Loucy (cell line): ENCODE results near the gene TET2.

Experiments used
- H2AFZ ChIP-seq: fragments of 200-600 bp; sonication (generic); 2 replicates; pipeline ENCODE4 v1.6.0; 2016; ENCODE audit warnings: antibody characterized with exemption, mild to moderate bottlenecking, low read length, moderate library complexity
- H3F3A ChIP-seq: fragments of 200-600 bp; 2 replicates; pipeline ENCODE4 v1.6.0; 2016; ENCODE audit warnings: antibody characterized with exemption, low read depth, mild to moderate bottlenecking
- H3K27me3 ChIP-seq: fragments of 200-600 bp; sonication (generic); 2 replicates; pipeline ENCODE4 v1.6.1; 2014; ENCODE audit warnings: low read length, mild to moderate bottlenecking; ENCODE audit not compliant: insufficient read depth, poor library complexity, severe bottlenecking
- H3K36me3 ChIP-seq: fragments of 200-600 bp; sonication (generic); 2 replicates; pipeline ENCODE4 v1.6.1; 2016; ENCODE audit warnings: low read length; ENCODE audit not compliant: insufficient read depth
- H3K4me1 ChIP-seq: fragments of 200-600 bp; sonication (generic); 2 replicates; pipeline ENCODE4 v1.5.1; 2014; ENCODE audit warnings: low read length, mild to moderate bottlenecking; ENCODE audit not compliant: insufficient read depth, poor library complexity, severe bottlenecking
- H3K4me2 ChIP-seq: fragments of 200-600 bp; sonication (generic); 2 replicates; pipeline ENCODE4 v1.6.0; 2014; ENCODE audit warnings: antibody characterized with exemption, low read length, low read depth, mild to moderate bottlenecking; ENCODE audit not compliant: poor library complexity, severe bottlenecking
- H3K4me3 ChIP-seq: fragments of 200-600 bp; sonication (generic); 2 replicates; pipeline ENCODE4 v1.5.1; 2014; ENCODE audit warnings: low read length, mild to moderate bottlenecking, mixed read lengths; ENCODE audit not compliant: poor library complexity, severe bottlenecking
- H3K79me2 ChIP-seq: fragments of 200-600 bp; sonication (generic); 2 replicates; pipeline ENCODE4 v1.6.1; 2014; ENCODE audit warnings: low read length; ENCODE audit not compliant: insufficient read depth
- H3K9ac ChIP-seq: fragments of 200-600 bp; sonication (generic); 2 replicates; pipeline ENCODE4 v1.6.0; 2014; ENCODE audit warnings: mild to moderate bottlenecking, low read depth, low read length, moderate library complexity; ENCODE audit not compliant: poor library complexity, severe bottlenecking
- H3K9me2 ChIP-seq: fragments of 200-600 bp; sonication (generic); replicated peaks from 2 replicates; pipeline ENCODE4 v1.6.1; 2016; ENCODE audit warnings: low read depth, low read length, mixed read lengths
- H3K9me3 ChIP-seq: fragments of 200-600 bp; sonication (generic); 2 replicates; pipeline ENCODE4 v1.6.1; 2014; ENCODE audit warnings: mild to moderate bottlenecking, antibody characterized with exemption, low read length, low read depth; ENCODE audit not compliant: insufficient read depth
- H4K20me1 ChIP-seq: fragments of 200-600 bp; sonication (generic); 2 replicates; pipeline ENCODE4 v1.6.0; 2014; ENCODE audit warnings: antibody characterized with exemption, low read length, mild to moderate bottlenecking; ENCODE audit not compliant: insufficient read depth, poor library complexity, severe bottlenecking
- EZH2phosphoT487 ChIP-seq: fragments of 200-600 bp; IDR thresholded peaks from 2 replicates; pipeline ENCODE4 v1.6.1; 2018; ENCODE audit warnings: antibody characterized with exemption, mild to moderate bottlenecking, moderate library complexity, borderline replicate concordance
- TF ChIP-seq, protein P1 (sequence below): fragments of 200-600 bp; sonication (generic); conservative IDR thresholded peaks from 2 replicates; pipeline ENCODE4 v1.5.1; 2014; ENCODE audit warnings: mild to moderate bottlenecking, antibody characterized with exemption, low read length

The TET2 gene

DNA sequence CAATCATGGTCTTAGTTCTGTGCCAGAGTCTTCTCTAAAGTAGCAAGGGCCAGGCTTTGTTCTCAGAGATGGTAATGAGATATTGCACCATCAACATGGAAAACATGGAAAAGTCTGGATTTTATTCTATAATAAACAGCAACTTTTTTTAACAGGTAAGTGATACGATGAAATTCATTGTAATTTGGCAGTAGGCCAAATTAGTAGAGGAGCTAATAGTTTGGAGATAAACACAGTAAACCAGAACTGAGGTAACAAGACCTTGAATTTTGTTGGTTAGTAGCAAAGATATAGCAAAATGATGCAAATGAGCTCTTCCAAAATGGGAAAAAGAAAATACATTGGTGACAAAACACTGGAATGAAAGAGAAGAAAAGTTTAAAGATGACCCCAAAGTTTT is 126.6 kb downstream of the TET2 start:
- H3K27me3 ChIP-seq: no peaks in the 10 kb centered on the region
- H3K79me2 ChIP-seq: no peaks in the 10 kb centered on the region
- no peaks in the 10 kb centered on the region for H4K20me1 ChIP-seq
- H3K4me3 ChIP-seq: no peak overlapping the region
- H3F3A ChIP-seq: no peaks in the 10 kb centered on the region
- H3K9me3 ChIP-seq: no peaks in the 10 kb centered on the region
- no peak overlapping the region for H3K9ac ChIP-seq
- no peak overlapping the region for H3K4me2 ChIP-seq
- H3K9me2 ChIP-seq: no peaks in the 10 kb centered on the region
- H2AFZ ChIP-seq: no peak overlapping the region
- TF ChIP-seq, protein P1, sequence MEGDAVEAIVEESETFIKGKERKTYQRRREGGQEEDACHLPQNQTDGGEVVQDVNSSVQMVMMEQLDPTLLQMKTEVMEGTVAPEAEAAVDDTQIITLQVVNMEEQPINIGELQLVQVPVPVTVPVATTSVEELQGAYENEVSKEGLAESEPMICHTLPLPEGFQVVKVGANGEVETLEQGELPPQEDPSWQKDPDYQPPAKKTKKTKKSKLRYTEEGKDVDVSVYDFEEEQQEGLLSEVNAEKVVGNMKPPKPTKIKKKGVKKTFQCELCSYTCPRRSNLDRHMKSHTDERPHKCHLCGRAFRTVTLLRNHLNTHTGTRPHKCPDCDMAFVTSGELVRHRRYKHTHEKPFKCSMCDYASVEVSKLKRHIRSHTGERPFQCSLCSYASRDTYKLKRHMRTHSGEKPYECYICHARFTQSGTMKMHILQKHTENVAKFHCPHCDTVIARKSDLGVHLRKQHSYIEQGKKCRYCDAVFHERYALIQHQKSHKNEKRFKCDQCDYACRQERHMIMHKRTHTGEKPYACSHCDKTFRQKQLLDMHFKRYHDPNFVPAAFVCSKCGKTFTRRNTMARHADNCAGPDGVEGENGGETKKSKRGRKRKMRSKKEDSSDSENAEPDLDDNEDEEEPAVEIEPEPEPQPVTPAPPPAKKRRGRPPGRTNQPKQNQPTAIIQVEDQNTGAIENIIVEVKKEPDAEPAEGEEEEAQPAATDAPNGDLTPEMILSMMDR: no peak
- no peak for TF ChIP-seq EZH2phosphoT487
- H3K4me1 ChIP-seq: peaks cover 12% of the 10 kb centered on the region
- no peaks in the 10 kb centered on the region for H3K36me3 ChIP-seq

DNA sequence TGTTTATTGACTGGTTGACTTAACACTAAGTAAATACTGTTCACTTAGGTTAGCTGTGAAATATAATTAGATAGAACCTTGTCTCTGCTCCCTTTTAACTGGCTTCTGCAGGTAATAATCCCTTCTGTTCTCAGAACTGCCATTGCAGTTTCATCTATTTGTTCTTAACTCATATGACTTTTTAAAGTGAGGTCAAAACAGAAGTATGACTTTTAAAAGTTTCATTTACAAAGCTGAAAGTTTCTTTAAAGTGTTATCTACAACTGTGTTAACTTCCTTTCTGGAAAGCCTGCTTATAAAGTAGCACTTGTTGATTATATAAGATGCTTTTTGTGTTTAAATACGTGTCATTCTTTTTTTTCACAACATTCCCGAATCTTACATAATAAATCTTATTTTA is 127.4 kb downstream of the TET2 start:
- H3K27me3 ChIP-seq: no peaks in the 10 kb centered on the region
- no peaks in the 10 kb centered on the region for H3K9me2 ChIP-seq
- H4K20me1 ChIP-seq: no peaks in the 10 kb centered on the region
- no peak overlapping the region for H3K4me3 ChIP-seq
- peaks cover 15% of the 10 kb centered on the region for H3K4me1 ChIP-seq
- peak overlapping the region; percentile 8 for H3K4me2 ChIP-seq
- H3K36me3 ChIP-seq: no peaks in the 10 kb centered on the region
- H3K79me2 ChIP-seq: no peaks in the 10 kb centered on the region
- TF ChIP-seq, protein P1: no peak
- no peak for TF ChIP-seq EZH2phosphoT487
- H3K9me3 ChIP-seq: no peaks in the 10 kb centered on the region
- H2AFZ ChIP-seq: peak overlapping the region; percentile 22; the same call in 1 of the 2 replicates
- H3F3A ChIP-seq: no peaks in the 10 kb centered on the region
- H3K9ac ChIP-seq: no peak overlapping the region

DNA sequence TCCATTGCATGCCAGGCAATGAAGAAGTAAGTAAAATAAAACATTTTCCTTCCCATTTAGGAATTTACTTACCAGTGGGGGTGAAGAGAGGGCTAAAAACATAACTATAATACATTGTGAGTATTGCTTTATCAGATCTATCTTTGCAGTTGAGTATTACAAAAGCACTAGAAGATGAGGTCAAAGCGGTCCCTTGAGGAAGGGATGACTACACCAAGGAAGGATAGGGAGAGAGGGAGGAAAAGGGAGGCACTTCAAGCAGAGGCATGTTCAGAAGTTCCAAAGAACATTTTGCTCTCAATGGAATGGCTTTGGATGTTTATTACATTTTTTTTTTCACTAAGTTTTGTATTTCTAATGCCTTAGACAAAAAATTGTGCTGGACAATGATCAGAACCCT is 127.8 kb downstream of the TET2 start:
- H3K9me3 ChIP-seq: no peaks in the 10 kb centered on the region
- H3K4me2 ChIP-seq: no peak overlapping the region
- H3F3A ChIP-seq: no peaks in the 10 kb centered on the region
- H3K4me1 ChIP-seq: peaks cover 19% of the 10 kb centered on the region
- H3K27me3 ChIP-seq: no peaks in the 10 kb centered on the region
- H3K9me2 ChIP-seq: no peaks in the 10 kb centered on the region
- no peaks in the 10 kb centered on the region for H4K20me1 ChIP-seq
- H3K9ac ChIP-seq: no peak overlapping the region
- no peaks in the 10 kb centered on the region for H3K36me3 ChIP-seq
- no peak overlapping the region for H3K4me3 ChIP-seq
- H2AFZ ChIP-seq: no peak overlapping the region
- no peaks in the 10 kb centered on the region for H3K79me2 ChIP-seq
- TF ChIP-seq EZH2phosphoT487: no peak
- TF ChIP-seq, protein P1: no peak
